GM18517 (cell line): ENCODE measurements around the gene STK35.

Experiments used
- ATAC-seq: cut with Tn5 transposase; IDR thresholded peaks from one replicate; pipeline ENCODE4 v1.9.1; 2021; ENCODE audit warnings: mild to moderate bottlenecking, moderate library complexity; ENCODE audit not compliant: unreplicated experiment

STK35 gene

DNA sequence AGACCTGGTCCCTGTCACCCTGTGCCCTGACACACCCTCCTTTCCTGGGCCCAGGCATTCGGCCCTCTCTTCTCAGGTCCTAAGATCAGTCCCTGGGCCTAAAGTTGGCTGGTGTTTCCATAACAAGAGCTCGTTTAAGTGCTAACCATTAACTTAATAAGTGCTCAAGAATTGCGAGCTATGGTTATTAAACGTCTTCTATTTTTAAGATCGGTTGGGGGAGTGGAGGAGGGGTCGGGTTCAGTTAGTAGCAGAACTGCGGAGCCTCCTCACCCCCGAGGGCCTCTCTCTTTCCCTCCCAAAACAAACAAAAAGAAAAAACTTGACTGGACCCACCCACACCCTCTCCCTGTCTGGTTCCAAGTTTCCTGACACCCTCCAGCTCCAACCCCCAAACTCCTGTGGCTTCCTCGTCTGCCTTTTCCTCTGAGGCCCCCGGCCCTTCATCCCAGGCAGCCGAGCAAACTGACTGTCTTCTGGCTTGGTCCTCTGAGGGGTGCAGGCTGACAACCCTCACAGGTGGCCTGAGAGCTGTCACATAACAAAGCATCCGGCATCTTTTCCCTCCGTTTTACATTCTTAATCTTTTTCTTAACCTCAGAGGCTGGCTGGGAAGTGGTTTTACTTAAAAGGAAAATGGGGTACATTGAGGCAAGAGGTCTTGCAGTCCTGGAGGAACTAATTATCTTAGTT, 2.0 kb downstream of the STK35 start:
- ATAC-seq = no peak

DNA sequence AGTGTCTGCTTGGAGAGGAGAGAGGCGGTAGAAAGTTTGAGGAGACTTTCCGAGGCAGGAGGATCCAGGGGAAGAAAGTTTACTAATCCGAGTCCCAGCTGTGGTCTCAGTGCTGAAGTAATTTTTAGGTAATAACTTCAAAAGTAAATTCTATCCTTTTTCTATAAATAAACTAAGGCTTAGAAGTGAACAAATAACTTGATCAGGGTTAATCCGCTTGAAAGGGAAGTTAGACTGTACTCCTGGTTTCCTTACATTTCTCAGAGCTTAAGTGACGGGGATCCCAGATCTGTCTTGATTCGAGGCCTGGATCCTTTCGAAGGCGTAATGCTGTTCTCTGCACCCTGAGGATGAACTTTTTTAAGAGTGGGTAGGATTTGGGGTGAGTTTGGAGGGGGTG, 2.6 kb downstream of the STK35 start:
- ATAC-seq = no peak

DNA sequence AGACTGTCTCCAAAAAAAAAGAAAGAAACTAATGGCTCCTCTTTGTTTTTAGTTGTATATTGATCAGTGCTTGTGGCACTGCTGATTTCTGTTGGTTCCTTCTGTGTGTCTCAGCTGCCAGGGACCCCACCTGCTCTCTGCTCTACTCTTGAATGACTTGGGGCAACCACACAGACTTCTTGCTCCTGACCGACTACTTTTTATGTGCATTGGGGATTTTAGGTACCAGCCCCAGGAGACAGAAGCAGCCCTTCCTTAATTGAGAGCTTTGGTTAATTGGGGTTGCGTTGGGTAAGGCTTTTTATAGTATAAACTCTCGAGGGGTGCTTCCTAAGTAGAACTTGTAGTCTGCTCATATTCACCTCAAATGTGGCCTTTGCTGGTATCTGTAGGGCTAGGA, 6.9 kb downstream of the STK35 start:
- ATAC-seq = no peak

- no peak for ATAC-seq
Measured at GRCh38 chr20:2108987-2109386, 7.4 kb downstream of the STK35 start.

GRCh38 chr20:2109425-2110210, 8.0 kb downstream of the STK35 start:
- no peak for ATAC-seq

DNA sequence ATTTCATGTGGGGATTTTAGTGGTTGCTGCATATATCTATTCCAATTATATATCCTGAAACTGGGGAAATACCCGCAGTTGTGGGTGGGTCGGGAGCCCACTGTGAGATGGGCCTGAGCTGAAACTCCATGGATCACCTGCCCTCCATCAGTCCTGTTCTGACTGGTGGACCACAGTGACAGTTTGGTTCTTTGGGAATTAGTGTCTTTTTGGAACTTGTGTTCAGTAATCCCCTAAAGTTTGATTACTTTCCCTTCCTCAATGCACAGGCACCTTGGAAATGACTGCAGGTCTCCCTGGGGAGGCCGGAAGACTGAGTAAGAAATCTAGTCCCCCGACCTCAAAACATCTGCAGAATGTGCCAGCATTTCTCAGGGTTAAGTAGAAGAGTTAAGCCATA, 11.3 kb downstream of the STK35 start:
- ATAC-seq = no peak

DNA sequence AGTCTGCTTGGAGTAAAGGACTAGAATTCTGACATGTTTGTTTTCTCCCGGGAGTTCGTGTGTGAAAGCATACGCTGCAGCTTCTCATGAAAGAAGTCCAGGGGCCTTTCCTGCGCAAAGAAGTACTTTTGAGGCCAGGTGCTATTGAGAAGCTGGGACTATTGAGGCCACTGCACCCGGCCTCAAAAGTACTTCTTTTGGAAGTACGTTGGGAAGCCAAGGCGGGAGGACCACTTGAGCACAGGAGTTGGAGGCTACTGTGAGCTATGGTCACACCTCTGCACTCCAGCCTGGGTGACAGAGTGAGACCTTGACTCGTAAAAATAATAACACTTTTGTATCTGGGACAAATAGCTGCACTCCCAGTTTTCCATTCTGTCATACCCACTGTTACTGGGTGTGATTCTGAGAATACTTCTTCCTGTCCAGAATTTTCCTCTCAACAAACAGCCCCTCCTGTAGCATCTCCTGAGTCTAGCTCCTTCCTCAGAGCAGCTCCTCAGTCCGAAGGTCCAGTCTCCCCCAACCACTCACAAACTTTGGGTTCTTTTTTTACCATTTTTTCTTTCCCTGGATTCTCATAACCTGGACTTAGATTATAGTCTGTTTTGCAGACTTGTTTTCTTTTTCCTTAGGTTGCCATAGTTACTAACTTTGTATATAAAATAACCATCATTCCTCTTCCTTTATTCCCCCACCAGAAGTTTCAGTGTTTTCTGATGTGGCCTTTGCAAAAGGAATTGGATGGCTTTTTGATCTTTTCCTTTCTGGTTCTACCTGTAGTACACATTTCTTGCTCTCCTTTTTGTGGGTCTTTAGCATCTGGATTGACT, 12.7 kb downstream of the STK35 start:
- no peak for ATAC-seq

GRCh38 chr20:2114990-2115681, 13.5 kb downstream of the STK35 start:
- no peak for ATAC-seq

GRCh38 chr20:2116170-2116940, 14.7 kb downstream of the STK35 start:
- no peak for ATAC-seq

GRCh38 chr20:2118783-2119182, 17.2 kb downstream of the STK35 start:
- no peak for ATAC-seq

DNA sequence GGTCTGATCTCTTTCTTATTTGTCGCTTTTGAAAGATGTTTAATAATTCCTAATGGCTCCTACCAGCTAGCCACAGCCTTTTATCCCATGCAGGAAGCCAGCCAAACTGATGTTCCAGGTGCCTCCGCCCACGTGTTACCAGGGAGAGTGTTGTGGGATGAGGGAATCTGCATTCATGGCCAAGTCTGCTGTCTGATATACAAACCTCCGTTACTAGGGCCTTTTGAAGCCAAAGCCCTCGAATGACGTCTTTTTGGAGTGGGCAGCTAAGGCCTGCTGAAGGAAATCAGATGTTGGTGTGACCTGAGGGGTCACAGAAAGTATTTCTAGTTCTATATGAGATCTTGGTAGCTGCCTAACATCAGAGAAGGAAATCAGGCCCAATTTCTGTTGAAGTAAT, 21.3 kb downstream of the STK35 start:
- no peak for ATAC-seq

DNA sequence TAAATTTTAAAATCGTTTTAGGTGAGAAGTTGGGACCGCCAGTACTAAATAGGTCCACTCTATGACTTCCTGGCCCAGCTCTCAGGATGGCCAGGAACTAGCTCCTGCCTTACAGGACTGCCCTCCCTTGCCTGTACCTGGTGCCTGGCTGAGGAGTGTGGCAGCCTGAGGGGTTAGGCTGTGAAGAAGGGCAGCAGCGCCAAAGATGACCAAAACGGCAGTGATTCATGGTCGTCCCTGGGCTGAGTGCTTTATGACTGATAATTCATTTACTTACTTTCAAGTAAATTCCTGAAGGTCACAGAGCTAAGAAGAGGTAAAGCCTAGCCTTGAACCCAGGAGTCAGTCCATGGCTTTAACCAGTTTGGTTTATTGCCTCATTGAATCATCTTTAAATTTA, 22.1 kb downstream of the STK35 start:
- no peak for ATAC-seq

GRCh38 chr20:2124564-2125213, 23.1 kb downstream of the STK35 start:
- ATAC-seq = no peak

DNA sequence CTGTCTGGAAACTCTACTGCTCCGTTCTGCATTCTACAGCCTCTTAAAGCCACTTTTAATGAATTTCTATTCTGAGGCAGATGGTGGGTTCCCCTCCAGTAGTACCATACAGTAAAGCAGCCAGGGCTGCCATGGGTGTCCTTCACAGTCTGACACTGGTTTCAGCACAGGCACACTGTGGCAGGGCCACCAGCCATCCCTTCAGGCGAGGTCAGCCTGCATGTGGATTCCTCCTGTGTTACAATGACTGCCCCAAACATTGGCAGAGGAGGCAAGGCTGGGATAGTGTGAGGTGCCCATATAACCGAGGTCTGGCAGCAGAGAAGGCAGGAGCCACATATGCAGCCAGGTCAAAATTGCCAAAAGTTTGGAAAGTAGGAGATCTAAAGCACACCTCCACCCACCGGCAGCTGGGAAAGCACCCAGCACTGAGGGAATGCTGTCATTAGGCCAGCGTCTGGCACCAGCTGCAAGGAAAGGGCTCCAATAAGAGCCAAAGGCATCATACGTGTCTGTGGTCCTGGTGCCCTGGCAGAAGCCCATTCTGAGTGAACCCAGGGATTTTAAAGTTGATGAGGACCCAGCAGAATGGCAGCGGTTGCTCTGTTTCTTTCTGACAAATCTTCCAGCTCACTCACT, 24.0 kb downstream of the STK35 start:
- no peak for ATAC-seq

DNA sequence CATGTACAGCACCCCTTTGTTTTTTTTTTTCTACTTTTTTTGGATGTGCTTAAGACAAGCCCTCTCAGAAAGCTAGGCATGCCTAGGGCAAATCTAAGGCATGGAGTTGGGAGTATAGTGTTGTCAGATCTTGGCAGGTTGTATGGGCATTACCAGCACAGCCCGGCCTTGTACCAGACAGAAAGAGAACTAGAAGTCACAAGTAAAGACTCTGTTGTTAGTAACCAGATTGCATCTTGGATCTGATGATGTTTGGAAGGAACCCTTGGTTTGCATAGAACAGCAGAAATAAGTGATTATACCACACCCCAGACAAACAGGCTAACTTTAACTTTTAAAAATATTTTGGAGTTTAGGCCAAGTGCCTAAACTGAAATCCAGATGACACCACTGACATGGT, 25.6 kb downstream of the STK35 start:
- ATAC-seq = no peak

DNA sequence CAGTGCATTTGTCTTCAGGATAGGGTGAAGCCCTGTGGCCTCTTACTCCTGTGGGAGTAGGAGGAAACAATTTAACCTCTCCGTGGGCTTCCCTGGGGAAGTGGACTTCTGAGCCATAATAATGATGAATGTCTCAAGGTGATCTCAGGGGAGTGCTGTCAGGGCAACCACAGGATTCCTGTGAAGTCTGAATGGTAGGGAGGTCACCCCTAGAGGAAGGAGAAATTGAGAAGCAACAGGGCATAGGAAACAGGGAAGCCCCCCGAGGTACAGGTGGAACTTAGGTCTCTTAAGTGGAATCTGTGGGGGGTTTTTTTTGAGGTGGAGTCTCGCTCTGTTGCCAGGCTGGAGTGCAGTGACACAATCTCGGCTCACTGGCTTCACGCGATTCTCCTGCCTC, 26.9 kb downstream of the STK35 start:
- ATAC-seq = no peak

DNA sequence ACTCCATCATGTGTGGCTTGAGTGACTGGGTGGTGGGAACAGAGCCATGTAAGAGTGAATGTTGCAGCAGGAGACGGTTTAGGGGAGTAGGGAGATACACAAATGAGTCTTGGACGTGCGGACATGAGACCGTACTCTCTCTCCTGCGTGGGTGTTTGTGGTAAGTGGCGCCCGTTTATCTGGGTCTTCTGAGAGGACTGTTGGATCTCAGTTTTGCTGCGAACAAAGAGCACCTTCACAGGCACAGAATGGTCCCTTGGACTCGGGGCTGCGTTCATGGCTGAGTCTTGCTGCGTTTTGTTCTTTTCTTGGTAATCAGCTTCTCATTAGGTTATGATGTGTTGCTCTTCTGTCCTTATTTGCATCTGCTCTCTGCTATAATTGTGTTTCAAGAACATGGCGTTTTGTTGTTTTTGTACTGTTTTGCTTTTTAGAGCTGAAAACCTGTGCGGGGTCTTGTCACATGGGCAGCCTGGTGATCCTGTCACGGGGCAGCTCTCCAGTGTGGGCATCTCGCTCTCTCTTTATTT, 28.5 kb downstream of the STK35 start:
- ATAC-seq = no peak

GRCh38 chr20:2130683-2131082, 29.1 kb downstream of the STK35 start:
- no peak for ATAC-seq

GRCh38 chr20:2131366-2131765, 29.7 kb downstream of the STK35 start:
- no peak for ATAC-seq
